ENCODE data around the gene CHCT1. TPM values are rescaled to one million over a fixed set of nuclear protein-coding genes. Genes with fewer than 3 reads are reported as not detected.

Gene CHCT1
- total RNA-seq, 4 donors from 2014 or later = not detected

- Histone ChIP-seq H3K4me1 (no peaks in the 10 kb centered on the region), H3K27me3 (no peaks in the 10 kb centered on the region), H3K9me3 (no peaks in the 10 kb centered on the region), H3K36me3 (no peaks in the 10 kb centered on the region), H3K27ac (no peak overlapping the region), H3K4me3 (no peak overlapping the region)
- intact Hi-C loops (cut with DNase I; ENCODE audit: low total_unique reads) = no loop called here
- TF ChIP-seq CTCF (IDR thresholded peaks at IDR 0.05) = no peak
- no peak for TF ChIP-seq POLR2A (IDR thresholded peaks at IDR 0.05)
- no peak for DNase-seq
Measured at GRCh38 chr17:60451071-60451470, 28.8 kb downstream of the CHCT1 start.

GRCh38 chr17:60451965-60452364 is 29.7 kb downstream of the CHCT1 start:
- no peaks in the 10 kb centered on the region for H3K4me1 ChIP-seq
- no peak overlapping the region for H3K4me3 ChIP-seq
- no peak for DNase-seq
- TF ChIP-seq CTCF (IDR thresholded peaks at IDR 0.05) (no peak), POLR2A (IDR thresholded peaks at IDR 0.05) (no peak)
- no peaks in the 10 kb centered on the region for H3K9me3 ChIP-seq
- H3K27me3 ChIP-seq = no peaks in the 10 kb centered on the region
- intact Hi-C loops (cut with DNase I; ENCODE audit: low total_unique reads) = no loop called here
- H3K36me3 ChIP-seq = no peaks in the 10 kb centered on the region
- H3K27ac ChIP-seq = no peak overlapping the region

GRCh38 chr17:60455378-60455777 is 33.1 kb downstream of the CHCT1 start:
- Histone ChIP-seq H3K27me3 (no peaks in the 10 kb centered on the region), H3K36me3 (no peaks in the 10 kb centered on the region), H3K27ac (no peak overlapping the region), H3K4me3 (no peak overlapping the region), H3K9me3 (no peaks in the 10 kb centered on the region), H3K4me1 (no peaks in the 10 kb centered on the region)
- intact Hi-C loops (cut with DNase I; ENCODE audit: low total_unique reads) = no loop called here
- TF ChIP-seq CTCF (IDR thresholded peaks at IDR 0.05) = no peak
- no peak for TF ChIP-seq POLR2A (IDR thresholded peaks at IDR 0.05)
- no peak for DNase-seq

DNA sequence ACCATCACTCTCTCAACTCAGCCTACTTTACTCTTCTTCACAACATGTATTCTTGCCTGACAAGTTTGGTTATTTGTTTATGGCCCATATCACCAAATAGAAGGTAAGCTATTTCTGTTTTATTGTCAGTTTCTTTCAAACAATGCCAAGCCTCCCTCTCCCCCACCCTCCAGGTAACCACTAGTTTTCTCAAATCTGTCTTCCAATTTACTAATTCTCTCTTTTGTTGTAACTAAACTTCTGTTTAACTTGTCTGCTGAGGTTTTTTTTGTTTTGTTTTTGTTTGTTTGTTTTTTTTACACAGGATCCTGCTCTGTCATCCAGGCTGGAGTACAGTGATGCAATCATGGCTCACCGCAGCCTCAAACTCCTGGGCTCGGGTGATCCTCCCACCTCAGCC is 34.9 kb downstream of the CHCT1 start:
- H3K27me3 ChIP-seq = no peaks in the 10 kb centered on the region
- no peak overlapping the region for H3K27ac ChIP-seq
- no peak for DNase-seq
- intact Hi-C loops (cut with DNase I; ENCODE audit: low total_unique reads) = no loop called here
- TF ChIP-seq POLR2A (IDR thresholded peaks at IDR 0.05) (no peak), CTCF (IDR thresholded peaks at IDR 0.05) (no peak)
- H3K4me3 ChIP-seq = no peak overlapping the region
- H3K9me3 ChIP-seq = no peaks in the 10 kb centered on the region
- no peaks in the 10 kb centered on the region for H3K36me3 ChIP-seq
- H3K4me1 ChIP-seq = no peaks in the 10 kb centered on the region

DNA sequence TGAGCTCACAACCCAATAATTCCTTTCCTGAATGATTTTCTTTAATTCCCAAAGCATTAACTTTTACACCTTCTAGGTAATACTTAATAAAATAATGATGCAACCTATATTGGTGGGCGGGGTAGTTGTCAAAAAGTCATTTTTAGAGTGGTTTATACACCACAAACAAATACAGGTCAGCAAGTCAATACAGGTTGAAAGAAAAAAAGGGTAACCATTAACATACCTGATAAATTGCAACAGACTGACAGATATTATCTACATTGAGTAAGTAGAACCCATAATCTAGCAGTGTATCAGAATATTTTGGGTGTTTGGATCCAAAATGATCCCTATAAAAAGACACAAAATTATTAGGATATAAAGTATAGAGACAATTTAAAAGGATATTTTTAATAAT is 39.3 kb downstream of the CHCT1 start:
- no peak overlapping the region for H3K4me3 ChIP-seq
- TF ChIP-seq POLR2A (IDR thresholded peaks at IDR 0.05) (no peak), CTCF (IDR thresholded peaks at IDR 0.05) (no peak)
- H3K27me3 ChIP-seq = no peaks in the 10 kb centered on the region
- no peaks in the 10 kb centered on the region for H3K9me3 ChIP-seq
- H3K36me3 ChIP-seq = no peaks in the 10 kb centered on the region
- DNase-seq = no peak
- no peaks in the 10 kb centered on the region for H3K4me1 ChIP-seq
- intact Hi-C loops (cut with DNase I; ENCODE audit: low total_unique reads) = no loop called here
- H3K27ac ChIP-seq = no peak overlapping the region
